Measurements from ENCODE around the gene CTCF.
A peak's percentile ranks its signal among the peaks of the same experiment; 100 is the strongest.

Gene CTCF

DNA sequence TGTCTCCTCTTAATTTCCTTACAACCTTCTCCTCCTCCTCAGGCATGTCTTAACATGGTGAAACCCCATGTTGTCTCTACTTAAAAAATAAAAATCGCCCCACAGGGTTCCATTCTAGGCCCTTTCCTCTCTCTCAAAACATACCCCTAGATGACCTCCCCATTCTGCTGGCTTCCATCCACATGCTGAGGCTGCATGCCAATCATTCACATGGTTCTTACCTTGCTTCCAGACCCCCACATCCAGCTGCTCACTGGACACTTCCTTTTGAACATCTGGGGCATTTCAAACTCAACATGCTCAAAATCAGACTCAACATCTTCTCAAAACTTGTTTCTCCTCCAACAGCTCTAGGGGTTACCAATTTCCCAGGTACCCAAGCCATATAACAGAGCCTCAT lies 12.4 kb upstream of the CTCF start:
- DNase-seq (ENCODE audit: low read depth) = no peak

DNA sequence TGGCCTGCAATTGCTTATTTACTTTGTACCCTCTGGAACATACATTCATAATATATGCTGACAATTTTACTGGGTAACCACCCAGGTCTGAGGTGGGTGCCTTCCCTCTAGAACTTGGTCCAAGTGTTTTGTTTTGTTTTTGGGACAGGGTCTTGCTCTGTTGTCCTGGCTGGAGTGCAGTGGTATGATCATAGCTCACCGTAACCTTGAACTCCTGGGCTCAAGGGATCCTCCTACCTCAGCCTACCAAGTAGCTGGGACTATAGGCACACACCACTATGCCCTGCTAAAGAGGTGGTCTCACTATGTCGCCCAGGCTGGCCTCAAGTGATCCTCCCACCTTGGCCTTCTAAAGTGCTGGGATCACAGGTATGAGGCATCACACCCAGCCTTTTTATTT lies 11.2 kb upstream of the CTCF start:
- no peak for DNase-seq (ENCODE audit: low read depth)

DNA sequence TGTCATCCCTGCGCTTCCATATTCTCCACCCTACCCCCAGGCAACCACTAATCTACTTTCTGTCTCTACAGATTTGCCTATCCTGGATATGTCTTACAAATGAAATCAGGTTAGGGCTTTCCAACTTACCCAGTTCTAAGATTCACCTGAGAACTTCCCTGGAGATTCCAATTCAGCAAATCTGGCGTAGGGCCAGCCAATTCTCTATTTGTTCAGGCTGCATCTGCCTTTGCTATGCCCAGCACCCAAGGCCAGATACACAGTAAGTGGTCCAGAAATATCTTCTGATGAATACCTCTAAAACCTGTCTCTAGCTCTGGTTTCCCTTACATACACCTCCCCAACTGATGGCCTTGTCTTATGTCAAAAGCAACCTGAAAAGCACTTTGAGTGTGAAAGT lies 10.4 kb upstream of the CTCF start:
- no peak for DNase-seq (ENCODE audit: low read depth)

DNA sequence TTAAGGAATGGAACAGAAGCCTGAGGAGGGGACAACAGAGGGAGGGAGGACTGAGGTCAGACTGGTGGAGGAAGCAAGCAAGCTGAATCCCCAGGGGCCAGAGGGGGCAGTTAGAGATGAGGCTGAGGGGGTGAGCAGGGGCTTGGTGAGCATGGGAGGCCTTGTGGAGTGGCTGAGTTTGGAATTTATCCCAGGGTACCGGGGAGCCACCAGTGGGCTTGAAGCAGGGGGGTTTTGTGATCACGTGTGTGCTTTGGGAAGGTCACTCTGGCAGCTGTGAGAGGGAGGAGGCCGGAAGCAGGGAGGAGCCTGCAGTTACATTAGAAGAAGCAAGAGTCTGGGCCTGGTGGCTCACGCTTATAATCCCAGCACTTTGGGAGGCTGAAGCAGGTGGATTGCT lies 9.8 kb upstream of the CTCF start:
- no peak for DNase-seq (ENCODE audit: low read depth)

DNA sequence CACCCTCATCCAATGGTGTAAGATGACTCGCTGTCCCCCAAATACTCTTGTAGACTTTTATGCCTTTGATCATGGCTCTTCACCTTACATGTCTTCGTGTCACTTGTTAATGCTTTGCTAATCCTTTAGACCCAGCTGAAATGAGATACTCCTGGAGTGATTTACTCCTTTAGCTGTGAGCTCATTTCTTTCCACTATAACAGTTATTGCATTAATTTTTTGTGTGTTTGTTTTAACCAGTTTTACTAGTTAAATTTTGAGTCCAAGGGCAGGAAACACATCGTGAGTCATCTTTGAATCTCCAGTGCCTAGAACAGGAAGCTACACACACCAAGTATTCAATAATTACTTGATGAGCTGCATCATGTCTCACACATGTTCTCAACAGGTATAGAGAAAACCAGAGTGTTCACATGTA lies 6.5 kb upstream of the CTCF start:
- peak; percentile 21 for DNase-seq (ENCODE audit: low read depth)

DNA sequence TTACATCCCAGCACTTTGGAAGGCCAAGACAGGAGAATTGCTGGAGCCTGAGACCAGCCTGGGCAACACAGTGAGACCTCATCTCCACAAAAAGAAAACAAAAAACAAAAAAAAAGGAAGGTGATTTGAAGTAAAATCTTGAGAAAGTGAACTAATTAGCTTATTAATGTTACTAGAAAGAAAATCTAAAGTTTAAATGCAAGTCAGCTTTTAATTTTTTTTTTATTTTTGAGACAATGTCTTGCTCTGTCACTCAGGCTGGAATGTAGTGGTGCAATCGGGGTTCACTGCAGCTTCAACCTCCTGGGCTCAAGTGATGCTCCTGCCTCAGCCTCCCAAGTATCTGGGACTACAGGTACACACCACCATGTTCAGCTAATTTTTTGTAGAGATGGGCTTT lies 3.5 kb upstream of the CTCF start:
- no peak for DNase-seq (ENCODE audit: low read depth)

DNA sequence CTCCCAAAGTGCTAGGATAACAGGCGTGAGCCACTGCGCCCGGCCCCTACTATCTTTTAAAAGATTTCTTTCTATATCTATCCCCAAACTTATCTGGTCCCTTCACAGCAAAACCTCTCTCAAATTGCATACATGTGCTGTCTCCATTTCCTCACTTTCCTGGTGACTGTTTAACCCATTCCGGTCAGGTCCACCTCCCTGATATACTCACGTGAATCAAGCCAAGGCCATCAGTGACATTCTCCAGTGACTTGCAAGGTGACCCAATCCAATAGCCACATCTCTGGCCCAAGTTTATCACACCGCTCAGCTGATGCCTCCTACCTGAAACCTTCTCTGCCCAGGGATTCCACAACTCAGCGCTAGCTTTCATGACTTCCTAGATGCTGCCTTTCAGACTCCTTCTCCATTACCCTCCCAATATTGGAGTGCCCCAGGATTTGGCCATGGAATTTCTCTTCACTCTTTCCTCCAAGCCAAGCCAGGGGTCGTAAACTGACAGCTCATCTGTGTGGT lies 1.4 kb upstream of the CTCF start:
- no peak for DNase-seq (ENCODE audit: low read depth)

DNA sequence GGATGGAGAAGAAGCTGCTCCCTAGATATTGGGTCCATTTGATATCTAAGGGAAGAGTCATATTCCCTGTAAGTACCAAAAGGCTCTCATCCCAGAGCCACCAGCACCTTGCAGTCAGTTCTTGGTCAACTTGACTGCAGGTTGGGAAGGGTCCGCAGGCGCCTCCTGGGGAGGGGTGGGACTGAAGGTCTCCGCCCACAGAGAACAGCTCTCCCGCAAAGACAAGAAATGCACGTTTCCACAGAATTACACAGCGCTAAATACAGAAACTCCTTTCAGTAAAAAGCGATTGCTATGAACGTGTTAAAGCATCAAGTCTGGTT lies 864 bp upstream of the CTCF start:
- no peak for DNase-seq (ENCODE audit: low read depth)

DNA sequence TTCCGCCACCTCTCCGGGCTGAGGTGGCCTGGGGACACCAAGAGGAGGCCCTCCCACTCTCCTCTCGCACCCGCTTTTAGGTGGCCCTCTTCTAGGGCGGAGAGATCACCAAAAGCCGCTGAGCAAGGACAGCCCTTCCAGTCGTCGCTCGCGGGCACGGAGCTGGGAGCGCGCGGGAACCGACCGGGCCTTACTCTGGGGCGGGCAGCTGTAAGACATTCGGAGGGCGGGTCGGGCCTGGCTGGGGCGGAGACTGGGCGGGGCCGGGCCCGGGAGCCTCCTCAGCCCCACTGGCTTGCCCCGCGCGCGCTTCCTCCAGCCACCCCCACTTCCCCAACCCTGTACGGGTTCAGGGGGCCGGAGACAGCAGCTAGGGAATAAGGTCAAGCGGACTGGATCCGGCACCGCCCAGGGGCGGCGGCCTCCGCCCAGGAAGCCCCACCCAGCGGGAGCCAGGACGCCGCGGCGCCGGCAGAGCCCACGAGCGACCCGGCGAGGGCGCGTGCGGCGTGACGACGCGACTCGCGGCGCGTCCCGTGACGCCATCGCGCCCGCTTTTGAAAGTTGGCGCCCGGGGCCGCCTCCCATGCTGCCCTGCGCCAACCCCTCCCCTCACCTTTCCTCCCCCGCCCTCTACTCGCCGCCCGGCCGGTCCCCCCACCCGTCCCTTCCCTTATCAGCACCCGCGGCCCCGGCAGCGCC lies 351 bp upstream of the CTCF start:
- DNase-seq (ENCODE audit: low read depth) = peak; percentile 98

DNA sequence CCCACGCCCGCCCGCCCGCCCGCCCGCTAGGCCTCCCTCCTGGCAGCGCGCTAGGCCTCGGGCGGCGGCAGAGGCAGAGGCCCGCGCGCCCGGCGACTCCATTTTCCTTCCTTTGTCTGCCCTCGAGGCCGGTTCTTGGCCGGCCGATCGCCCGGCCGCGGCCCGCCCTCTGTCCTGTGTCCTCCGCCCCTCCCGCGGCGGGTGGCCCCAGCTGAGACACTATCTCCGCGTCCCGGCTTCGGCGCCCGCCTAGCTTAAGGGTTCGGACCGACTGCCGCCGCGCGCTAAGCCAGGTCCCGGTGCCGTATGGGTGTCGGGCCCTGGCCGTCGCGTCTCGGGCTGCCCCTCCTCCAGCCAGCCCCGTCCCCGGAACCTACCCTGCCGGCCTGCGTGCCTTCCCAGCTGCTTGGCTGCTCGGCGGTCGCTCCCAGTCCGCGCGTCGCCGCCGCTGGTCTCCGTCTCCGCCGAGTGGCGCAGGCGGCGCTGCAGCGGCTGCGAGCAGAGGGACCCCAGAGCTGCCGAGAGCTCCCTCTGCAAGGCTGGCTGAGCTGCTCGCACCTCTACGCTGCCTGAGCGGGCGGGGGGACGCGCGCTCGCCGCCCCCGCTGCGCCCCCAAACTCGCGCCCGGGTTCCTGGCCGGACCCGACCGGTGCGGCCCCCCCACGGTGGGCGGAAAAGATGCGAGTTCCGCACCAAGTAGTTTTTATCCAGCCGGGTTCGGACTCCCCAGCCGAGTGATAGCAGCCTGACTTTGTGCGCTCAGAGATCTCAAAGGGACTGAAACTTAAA lies 787 bp downstream of the CTCF start:
- DNase-seq (ENCODE audit: low read depth) = peak; percentile 49

DNA sequence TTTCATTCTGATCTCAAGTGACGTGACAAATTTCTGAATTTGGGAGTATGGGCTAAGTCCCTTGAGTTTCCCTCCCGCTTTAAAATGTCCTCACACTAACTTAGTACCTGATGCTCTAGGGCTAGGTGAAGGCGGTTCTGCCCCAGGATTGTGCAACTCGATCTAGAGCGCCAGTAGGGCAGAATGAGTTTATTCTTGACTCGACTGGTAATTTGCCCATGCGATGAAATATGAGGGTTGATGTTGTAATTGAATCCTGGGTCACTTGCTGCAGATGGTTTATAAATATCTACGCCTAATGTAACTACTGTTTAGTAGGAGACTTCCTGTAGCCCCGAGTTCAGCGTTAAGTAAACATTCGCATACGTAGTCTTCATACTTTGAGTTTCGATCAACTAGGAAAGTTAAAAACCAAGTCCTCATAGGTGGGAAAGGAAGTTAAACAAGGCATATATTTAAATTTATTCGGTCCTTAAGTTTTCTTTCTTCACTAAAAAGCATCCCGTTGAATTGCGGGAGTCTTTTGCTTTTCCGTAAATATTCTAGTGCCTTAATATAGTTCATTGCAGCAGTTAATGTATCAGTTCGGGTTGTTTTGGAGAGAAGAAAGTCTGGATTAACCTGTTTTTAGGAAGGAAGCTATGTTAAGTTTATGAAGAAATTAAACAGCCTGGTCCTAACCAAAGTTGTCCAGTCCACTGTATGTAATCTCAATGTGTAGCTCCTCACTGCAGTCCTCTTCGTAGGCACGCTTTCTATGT lies 1.6 kb downstream of the CTCF start:
- DNase-seq (ENCODE audit: low read depth) = peak; percentile 90

DNA sequence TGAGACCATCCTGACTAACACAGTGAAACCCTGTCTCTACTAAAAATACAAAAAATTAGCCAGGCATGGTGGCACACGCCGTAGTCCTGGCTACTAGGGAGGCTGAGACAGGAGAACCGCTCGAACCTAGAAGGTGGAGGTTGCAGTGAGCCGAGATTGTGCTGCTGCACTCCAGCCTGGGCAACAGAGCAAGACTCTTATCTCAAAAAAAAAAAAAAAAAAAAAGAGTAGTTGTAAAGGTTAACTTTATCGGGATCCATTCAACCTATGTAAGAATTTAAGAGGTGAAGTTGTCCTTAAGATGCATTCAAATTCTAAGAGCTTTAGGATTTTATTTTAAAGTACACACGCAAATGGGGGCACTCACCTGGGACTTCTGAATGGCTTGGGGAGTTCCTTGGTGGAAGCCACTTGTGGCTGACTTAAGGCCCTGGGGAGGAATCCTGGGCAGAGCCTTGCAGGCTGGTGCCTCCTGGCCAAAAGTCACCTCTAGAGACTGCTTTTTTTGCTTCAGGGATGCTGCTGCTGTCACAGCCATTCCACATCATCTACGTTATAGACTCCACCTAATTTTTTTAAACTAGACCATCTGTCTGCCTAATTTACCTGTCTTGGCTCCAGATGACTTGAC lies 3.3 kb downstream of the CTCF start:
- DNase-seq (ENCODE audit: low read depth) = no peak

DNA sequence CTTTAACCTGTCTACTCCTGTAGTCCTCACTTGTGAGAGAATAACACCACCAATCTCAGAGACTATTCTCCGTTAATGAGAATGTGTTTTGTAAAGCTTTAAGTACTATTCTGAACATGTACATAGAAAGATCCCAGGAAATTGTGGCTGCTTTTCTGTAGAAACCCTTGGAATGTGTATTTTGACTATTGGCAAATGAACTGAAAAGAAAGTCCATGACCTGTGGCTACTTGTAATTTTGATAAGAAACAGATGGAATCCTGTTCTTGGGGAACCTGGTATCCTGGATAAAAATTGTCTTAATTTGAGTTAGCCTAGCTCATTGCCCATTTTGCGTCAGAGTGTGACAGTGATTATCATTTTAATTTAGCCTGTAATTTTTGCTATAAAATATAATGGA lies 9.1 kb downstream of the CTCF start:
- DNase-seq (ENCODE audit: low read depth) = no peak

DNA sequence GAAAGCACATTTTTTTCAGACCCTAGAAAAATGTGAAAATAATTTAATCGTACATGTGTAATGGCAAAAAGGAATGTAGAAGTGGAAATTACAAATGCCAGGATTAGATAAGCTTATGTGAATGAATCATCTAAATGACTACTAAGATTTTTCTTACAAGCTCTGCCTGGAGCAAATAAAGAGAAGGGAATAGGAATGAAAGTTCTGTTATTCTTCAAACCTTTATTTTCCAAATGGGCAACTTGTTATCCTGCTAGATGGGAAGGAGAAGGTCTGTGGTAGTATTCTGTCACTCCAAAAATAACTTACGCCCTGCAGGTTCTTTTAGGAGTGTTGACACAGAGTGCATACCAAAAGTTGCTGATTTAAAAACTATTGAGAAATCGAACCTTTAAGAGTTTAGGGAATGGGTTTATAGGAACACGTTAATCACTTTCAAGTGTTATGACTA lies 9.7 kb downstream of the CTCF start:
- DNase-seq (ENCODE audit: low read depth) = no peak

DNA sequence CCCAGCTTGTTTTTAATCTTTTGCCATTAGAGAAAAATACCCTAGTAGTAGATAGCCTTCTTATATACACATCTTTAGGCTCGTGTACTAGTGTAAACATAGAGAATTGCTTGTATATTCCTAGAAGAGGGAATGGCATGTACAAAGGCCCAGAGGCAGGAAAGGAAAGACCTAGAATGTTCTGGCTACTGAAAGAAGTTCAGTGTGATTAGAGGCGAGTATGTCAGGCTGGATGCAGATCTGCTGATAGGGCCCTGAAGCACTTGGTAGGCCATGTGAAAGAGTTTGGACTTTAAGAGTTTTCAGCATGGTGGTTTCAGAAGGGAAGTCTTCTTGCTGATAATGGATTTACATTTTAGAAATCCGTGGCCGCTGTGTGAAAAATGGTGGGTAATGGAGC lies 17.4 kb downstream of the CTCF start:
- no peak for DNase-seq (ENCODE audit: low read depth)

DNA sequence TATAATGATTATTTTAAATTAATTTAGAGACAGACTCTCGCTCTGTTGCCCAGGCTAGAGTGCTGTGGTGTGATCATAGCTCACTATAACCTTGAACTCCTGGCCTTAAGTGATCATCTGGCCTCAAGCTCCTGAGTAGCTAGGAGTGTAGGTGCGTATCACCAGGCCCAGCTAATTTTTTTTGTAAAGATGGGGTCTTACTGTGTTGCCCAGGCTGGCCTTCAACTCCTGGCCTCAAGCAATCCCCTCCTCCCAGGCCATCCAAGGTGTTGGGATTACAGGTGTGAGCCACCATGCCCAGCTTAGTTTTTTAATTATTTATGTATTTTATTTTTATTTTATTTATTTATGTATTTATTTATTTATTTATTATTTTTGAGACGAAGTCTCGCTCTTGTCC lies 17.9 kb downstream of the CTCF start:
- DNase-seq (ENCODE audit: low read depth) = no peak

DNA sequence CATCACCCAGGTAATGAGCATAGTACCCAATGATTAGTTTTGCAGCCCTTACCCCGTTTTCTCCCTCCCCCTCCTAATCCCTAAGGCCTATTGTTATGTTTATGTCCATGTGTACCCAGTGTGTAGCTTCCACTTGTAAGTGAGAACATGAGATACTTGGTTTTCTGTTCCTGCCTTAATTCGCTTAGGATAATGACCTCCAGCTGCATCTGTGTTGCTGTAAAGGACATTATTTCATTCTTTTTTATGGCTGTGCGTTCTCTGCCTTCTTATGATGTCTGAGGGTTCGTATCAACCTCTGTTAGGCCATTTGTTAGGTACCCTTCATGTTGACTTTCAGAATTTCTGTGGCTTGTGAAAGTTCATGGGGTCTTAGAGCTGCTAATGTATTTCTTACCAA lies 31.0 kb downstream of the CTCF start:
- no peak for DNase-seq (ENCODE audit: low read depth)

DNA sequence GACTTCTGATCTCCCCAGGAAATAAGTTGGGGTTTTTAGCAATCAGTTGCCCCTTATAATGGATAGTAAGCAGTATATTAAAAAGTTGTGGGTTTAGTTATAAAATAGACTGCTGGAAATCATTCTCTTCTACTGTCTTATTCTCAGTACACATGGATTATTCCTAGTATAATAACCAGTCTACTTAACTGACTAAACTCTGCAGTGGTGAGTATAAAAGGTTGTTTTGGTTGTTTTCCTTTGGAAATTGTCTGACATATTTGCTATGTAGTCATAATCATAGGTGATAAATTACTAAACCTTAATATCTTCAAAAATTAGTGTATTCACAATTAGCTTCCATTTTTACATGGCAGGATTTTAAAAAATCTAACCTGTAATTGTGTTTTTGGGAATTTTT lies 31.4 kb downstream of the CTCF start:
- no peak for DNase-seq (ENCODE audit: low read depth)

DNA sequence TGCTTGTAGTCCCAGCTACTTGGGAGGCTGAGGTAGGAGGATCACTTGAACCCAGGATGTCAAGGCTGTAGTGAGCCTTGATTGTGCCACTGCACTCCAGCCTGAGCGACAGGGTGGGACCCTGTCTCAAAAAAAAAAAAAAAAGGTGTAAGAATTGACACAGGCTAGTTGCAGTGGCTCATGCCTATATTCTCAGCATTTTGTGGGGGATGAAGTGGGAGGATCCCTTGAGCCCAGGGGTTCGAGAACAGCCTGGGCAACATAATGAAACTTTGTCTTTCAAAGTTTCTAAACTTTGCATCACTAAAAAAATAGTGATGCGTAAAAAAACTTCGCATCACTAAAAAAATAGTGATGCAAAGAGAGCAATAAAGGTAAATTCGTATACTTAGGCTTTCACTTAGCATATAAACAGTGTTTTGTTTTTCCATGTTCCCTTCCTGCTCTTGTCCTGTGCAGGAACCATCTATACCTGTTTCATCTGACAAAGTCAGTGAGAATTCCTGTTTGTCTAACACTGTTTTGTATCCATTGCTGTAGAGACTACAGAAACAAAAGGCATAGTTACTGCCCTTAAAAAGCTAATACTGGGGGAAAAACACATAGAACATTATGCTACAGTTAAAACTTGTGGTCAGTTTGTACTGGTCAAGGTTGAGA lies 32.1 kb downstream of the CTCF start:
- DNase-seq (ENCODE audit: low read depth) = no peak

DNA sequence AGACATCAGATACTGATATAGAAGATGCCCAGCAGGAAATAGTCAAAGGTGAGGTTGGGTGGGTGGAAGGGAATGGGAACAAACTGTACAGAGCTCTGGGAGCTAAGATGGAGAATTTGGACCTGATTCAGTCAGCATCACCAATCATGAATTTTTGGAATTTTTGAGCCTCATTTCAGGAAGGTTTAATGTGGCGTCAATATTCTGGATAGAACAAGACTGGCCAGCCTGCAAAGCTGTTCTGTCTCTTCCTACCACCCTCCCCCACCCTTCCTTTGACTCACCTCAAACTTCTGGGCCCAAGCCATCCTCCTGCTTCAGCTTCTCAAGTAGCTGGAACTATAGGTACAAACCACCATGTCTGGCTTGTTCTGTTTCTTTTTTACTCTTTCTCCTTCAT lies 32.6 kb downstream of the CTCF start:
- DNase-seq (ENCODE audit: low read depth) = no peak

DNA sequence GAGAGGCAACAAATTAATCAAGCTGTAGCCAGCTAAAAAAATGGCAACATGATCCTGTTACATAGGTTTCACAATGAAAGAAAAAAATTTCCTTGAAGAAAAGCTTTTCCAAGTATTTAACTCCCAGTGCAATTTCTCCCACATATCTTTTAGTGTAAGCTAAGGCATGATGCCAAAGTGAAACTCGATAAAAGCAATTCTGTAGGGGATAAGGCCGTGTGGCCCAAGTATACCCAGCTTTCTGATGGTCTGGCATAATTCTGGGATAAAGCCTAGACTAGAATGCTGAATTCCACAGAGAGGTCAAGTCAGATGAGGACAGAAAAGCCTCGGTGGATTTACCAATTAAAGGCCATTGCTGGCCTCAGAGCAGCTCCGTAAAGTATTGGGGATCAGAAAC lies 36.2 kb downstream of the CTCF start:
- DNase-seq (ENCODE audit: low read depth) = peak; percentile 83

DNA sequence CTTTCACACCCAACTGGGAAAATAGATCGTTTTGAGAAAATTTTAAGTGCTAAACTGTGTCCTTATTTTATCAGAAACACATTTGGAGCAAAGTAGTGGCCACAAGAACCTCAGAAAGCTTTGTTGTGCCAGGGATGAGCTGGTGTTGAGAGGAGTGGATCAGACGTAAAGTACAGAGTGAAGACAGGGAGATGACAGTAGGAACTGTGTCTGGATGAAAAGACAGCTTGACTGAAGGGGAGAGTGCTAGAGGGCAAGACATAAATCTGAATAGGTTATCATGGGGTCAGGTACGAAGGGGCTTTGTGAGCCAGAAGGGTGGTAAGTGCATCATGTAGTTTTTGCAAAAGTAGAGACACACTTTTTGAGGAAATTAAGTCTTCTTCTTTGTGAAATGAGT lies 43.3 kb downstream of the CTCF start:
- DNase-seq (ENCODE audit: low read depth) = no peak

Measured in fibroblast of gingiva (primary cell).